Epithelial cell of esophagus (primary cell): Measurements from ENCODE around the gene KIF21A.

Experiments used
- DNase-seq: peaks from one replicate; pipeline ENCODE4 v3.0.0; 2010; ENCODE audit warnings: low read depth
- H3K4me3 ChIP-seq: 2 replicates; pipeline ENCODE4 v1.5.1; 2011; ENCODE audit warnings: mild to moderate bottlenecking, low read length, control low read depth
- TF ChIP-seq, protein P1 (sequence below): IDR thresholded peaks from 2 replicates; pipeline ENCODE4 v1.5.1; 2011; ENCODE audit warnings: low read depth, mild to moderate bottlenecking, low read length, control low read depth, inconsistent platforms; ENCODE audit not compliant: insufficient read depth; ENCODE audit errors: missing control alignments

The KIF21A gene

DNA sequence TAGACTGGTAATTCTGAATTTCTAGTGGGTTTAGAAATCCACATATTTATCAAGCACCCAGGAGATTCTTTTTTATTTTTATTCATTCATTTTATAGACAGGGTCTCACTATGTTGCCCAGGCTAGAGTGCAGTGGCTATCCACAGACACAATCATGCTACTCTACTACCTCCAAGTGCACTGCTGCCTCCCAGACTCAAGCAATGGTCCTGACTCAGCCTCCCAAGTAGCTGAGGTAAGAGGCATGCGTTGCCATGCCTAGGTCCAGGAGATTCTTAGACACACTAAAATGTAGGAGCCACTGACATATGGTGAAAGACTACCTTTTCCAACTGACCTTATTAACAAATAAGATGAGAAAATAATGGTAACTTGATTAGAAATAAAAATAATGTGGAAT, 38.9 kb downstream of the KIF21A start:
- no peak overlapping the region for H3K4me3 ChIP-seq
- peak; percentile 61 for DNase-seq
- TF ChIP-seq, protein P1, sequence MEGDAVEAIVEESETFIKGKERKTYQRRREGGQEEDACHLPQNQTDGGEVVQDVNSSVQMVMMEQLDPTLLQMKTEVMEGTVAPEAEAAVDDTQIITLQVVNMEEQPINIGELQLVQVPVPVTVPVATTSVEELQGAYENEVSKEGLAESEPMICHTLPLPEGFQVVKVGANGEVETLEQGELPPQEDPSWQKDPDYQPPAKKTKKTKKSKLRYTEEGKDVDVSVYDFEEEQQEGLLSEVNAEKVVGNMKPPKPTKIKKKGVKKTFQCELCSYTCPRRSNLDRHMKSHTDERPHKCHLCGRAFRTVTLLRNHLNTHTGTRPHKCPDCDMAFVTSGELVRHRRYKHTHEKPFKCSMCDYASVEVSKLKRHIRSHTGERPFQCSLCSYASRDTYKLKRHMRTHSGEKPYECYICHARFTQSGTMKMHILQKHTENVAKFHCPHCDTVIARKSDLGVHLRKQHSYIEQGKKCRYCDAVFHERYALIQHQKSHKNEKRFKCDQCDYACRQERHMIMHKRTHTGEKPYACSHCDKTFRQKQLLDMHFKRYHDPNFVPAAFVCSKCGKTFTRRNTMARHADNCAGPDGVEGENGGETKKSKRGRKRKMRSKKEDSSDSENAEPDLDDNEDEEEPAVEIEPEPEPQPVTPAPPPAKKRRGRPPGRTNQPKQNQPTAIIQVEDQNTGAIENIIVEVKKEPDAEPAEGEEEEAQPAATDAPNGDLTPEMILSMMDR = no peak

DNA sequence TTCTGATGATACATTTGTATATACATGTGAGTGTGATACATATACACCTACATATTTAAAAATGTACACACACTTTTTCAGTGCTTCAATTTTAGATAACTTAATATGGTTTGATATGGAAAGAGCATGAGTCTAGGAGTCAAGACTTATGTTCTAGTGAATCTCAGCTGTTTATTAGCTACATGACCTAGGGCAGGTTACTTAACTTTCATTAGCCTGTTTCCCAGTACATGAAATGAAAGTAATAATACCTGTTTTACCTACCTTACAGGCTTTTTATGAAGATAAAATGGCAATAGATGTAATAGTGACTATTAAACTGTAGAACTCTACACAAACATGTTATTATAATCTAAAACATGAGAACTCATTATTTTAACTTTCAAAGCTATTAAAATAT, 39.5 kb downstream of the KIF21A start:
- H3K4me3 ChIP-seq = no peak overlapping the region
- peak; percentile 58 for DNase-seq
- TF ChIP-seq, protein P1 = no peak

DNA sequence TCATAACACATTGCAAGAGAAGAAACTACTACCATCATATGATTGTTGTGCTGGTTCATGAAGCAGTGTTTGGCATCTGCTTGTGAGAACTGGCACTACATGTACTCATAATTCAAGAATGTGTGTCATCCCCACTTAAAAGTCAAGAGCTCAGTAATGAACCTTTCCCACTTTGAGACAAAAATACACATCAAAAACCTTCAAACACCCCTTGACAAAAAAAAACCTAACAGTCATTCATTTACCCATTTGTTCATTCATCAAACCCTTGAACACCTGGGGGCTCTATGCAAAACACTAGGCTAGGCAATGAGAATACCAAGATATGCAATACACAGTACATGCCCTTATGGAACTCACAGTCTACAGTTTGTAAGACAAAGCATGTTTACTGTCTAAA, 40.0 kb downstream of the KIF21A start:
- peak; percentile 74 for DNase-seq
- TF ChIP-seq, protein P1 = no peak
- H3K4me3 ChIP-seq = no peak overlapping the region

DNA sequence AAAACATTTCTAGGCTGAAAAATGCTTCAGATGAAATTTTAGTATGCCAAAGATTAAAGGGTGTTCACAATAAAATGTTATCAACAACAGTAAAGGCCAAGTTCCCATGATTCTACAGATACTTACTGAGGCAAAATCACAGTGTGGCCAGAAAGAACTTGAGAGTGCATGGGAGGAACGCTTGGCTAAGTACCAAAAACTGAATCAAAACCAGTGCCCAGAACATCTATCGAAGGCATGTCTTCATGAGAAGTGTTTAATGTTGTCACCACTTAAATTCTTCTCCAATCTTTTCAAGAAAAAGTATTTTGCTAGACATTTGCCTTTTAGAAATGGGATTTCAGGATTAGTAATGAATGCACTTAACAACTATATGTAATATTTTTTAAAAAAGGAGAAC, 41.5 kb downstream of the KIF21A start:
- H3K4me3 ChIP-seq = no peak overlapping the region
- TF ChIP-seq, protein P1 = no peak
- no peak for DNase-seq

DNA sequence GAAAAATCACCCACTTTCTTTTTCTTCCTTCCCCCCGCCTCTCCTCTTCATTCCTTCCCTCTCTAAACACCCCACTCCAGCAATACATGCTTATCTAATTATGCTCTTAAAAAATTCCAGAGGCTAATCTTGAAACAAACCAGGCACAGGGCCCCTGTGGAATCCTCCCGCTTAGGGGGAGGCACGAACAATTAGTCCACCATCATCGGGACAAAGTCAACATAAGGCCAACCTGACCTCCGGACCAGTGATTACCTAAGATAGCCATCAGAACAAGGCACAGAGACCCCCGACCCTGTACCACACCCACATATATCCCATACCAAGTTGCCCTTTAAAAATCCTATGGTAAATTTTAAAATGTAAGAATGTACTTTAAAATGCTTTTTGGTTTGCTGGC, 47.1 kb downstream of the KIF21A start:
- TF ChIP-seq, protein P1 = no peak
- no peak overlapping the region for H3K4me3 ChIP-seq
- no peak for DNase-seq

DNA sequence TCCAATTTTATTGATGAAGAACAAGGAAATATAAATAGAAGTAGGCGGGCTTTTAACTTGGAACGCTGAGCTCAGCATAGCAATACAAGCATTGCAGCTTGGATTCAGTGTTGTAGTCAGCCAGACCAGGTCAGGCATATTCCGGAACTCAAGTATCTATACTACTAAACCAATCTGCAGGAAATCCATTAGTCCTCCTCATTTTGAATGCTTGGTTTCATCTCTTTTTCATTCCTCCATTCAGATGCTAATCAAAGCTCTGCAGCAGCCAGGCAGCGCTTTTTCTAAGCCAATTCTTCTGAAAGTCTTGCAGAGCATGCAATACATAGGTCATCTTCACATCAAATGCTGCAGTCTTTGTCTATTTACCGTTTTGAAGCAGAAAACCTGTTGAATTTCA, 49.0 kb downstream of the KIF21A start:
- H3K4me3 ChIP-seq = no peak overlapping the region
- no peak for DNase-seq
- TF ChIP-seq, protein P1 = no peak

DNA sequence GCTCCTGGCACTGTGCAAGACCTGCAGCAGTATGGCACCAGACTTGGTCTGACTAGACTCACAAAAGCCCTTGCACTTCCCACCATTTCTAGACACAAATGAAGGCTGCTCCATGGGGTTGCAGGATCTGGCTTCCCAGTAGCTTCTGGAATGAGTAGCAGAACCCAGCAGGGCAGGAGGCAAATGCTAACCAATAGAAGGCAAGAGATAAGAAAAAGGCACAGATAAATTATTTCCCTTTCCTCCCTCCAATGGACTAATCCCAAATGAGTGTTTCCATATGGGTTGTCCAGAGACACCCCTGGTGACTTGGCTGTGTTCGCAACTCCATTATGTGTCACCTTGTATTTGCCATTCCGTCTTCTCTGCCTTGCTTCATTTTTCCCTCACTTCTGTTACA, 49.7 kb downstream of the KIF21A start:
- no peak for DNase-seq
- H3K4me3 ChIP-seq = no peak overlapping the region
- TF ChIP-seq, protein P1 = no peak
